ENCODE data around the gene PRDM16. TPM values are rescaled to one million over a fixed set of nuclear protein-coding genes. Genes with fewer than 3 reads are reported as not detected.

The PRDM16 gene
- total and polyA plus RNA-seq, 2 of the 13 experiments (the other 11 are each of a cell fraction or from before 2014, with no cell fraction given) = 0.15 to 0.81 TPM

DNA sequence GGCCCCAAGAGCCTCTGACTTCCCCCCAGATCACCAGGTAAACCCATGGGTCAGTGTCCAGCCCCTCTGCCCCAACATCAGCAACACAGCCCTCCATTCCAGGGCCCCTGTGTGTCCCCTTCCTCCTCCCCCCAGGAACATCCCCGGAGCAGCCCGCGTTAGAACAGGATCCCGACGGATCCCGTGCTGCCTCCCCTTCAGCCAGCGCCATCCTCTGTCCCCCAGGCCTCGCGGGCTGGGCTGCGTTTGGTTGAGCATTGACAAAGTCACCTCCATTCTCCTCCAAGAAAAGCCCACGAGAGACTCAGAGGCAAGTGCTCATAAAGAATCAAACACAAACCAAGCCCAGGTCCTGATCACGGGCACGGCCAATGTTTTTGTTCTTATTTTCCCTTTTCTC lies 225.4 kb downstream of the PRDM16 start:
- FAIRE-seq (no peak), ATAC-seq (no peak), DNase-seq (ENCODE audit: low spot score) (no peak)
- Histone ChIP-seq H3K79me2 (ENCODE audit: insufficient read depth, low read length) (no peaks in the 10 kb centered on the region), H3K4me3 (replicated peaks in 1 of 3; ENCODE audit: insufficient read depth in 1 of 3, low read depth in 2 of 3, low read length in 3 of 3) (peak overlapping the region in 1 of 3 experiments; percentile 63; a peak in 1 of 6 replicates), H3K27me3 (ENCODE audit: control insufficient read depth in 1 of 2, insufficient read depth in 2 of 2, low read length in 2 of 2) (no peaks in the 10 kb centered on the region), H3K36me3 (replicated peaks in 1 of 2; ENCODE audit: control insufficient read depth in 1 of 2, insufficient read depth in 2 of 2, low read length in 2 of 2) (no peaks in the 10 kb centered on the region), H3K9ac (ENCODE audit: insufficient read depth, low read depth, low read length) (peak overlapping the region; percentile 66), H3K4me2 (ENCODE audit: low read depth, low read length) (peak overlapping the region; percentile 90), H2AFZ (ENCODE audit: low read length) (no peak overlapping the region), H3K4me1 (ENCODE audit: insufficient read depth, low read length) (peaks cover 66% of the 10 kb centered on the region), H4K20me1 (ENCODE audit: insufficient read depth, low read length) (no peaks in the 10 kb centered on the region), H3K27ac (ENCODE audit: extremely low read length, insufficient read depth, low read length) (peak overlapping the region; percentile 68), H3K9me3 (ENCODE audit: low read length) (no peaks in the 10 kb centered on the region)
- in situ Hi-C loops (cut with HindIII; ENCODE audit: extremely low pct_ligation_motif_present, low pct_unique_long_range_greater_than_20kb) (loop anchor here (25.0 kb wide), 1 partner anchor 232 kb away; the partner anchor contains the start of gene PRDM16), intact Hi-C loops (cut with micrococcal nuclease; ENCODE audit: unreplicated experiment) (no loop called here)
- 93% methylated on average over 10 of the region's 13 CpGs for WGBS (ENCODE audit: low lambda C conversion rate)
- no TSS peak for BruUV-seq (replicated peaks)
- TF ChIP-seq PHF5A (CRISPR knock-in tag; IDR thresholded peaks at IDR 0.05; ENCODE audit: low read depth, unreplicated experiment) (no peak), ZNF33A (CRISPR knock-in tag; IDR thresholded peaks at IDR 0.05; ENCODE audit: borderline replicate concordance) (no peak), ATM (IDR thresholded peaks at IDR 0.05; ENCODE audit: borderline replicate concordance) (no peak), HNRNPL (IDR thresholded peaks at IDR 0.05; ENCODE audit: low read depth, low read length) (0 out of 2 replicates have a peak, but pooled peaks have one; percentile 6), SP4 (CRISPR knock-in tag; IDR thresholded peaks at IDR 0.05) (no peak)
- TF ChIP-seq, protein P1, sequence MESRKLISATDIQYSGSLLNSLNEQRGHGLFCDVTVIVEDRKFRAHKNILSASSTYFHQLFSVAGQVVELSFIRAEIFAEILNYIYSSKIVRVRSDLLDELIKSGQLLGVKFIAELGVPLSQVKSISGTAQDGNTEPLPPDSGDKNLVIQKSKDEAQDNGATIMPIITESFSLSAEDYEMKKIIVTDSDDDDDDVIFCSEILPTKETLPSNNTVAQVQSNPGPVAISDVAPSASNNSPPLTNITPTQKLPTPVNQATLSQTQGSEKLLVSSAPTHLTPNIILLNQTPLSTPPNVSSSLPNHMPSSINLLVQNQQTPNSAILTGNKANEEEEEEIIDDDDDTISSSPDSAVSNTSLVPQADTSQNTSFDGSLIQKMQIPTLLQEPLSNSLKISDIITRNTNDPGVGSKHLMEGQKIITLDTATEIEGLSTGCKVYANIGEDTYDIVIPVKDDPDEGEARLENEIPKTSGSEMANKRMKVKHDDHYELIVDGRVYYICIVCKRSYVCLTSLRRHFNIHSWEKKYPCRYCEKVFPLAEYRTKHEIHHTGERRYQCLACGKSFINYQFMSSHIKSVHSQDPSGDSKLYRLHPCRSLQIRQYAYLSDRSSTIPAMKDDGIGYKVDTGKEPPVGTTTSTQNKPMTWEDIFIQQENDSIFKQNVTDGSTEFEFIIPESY (CRISPR knock-in tag; IDR thresholded peaks at IDR 0.05) = peak; percentile 62; the same call in 1 of the 2 replicates
- POLR2A ChIA-PET = interaction anchor here (3.0 kb wide), 1 partner anchor 26 kb away, joined by 29 read pairs; no protein-coding TSS in a partner anchor
- CTCF ChIA-PET (ENCODE audit: low intra/inter-chr PET ratio, low total read pairs) = no interaction called here

DNA sequence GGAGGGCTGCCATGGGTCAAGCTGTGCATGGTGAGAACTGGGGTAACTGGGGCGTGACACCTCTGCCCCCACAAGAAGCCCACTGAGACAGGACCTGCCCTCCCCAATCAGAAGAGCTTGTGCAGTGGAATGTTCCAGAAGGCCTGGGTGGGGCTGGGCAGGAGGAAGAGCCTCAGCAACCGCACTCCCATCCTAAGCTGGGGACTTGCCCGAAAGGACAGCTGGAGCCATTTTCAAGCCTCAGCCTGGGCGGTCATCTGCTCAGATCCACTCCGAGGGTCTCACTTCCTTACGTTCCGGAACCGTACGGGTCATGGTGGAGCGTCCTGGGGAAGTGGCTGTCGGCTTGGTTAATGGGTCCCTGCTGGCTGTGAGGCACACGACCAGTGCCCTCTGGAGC lies 226.8 kb downstream of the PRDM16 start:
- POLR2A ChIA-PET = no interaction called here
- no peak for TF ChIP-seq ZSCAN9 (CRISPR knock-in tag; IDR thresholded peaks at IDR 0.05; ENCODE audit: borderline replicate concordance)
- no peak for TF ChIP-seq ELF1 (CRISPR knock-in tag; IDR thresholded peaks at IDR 0.05)
- no peak for TF ChIP-seq ZNF549 (CRISPR knock-in tag; IDR thresholded peaks at IDR 0.05)
- TF ChIP-seq, protein P2, sequence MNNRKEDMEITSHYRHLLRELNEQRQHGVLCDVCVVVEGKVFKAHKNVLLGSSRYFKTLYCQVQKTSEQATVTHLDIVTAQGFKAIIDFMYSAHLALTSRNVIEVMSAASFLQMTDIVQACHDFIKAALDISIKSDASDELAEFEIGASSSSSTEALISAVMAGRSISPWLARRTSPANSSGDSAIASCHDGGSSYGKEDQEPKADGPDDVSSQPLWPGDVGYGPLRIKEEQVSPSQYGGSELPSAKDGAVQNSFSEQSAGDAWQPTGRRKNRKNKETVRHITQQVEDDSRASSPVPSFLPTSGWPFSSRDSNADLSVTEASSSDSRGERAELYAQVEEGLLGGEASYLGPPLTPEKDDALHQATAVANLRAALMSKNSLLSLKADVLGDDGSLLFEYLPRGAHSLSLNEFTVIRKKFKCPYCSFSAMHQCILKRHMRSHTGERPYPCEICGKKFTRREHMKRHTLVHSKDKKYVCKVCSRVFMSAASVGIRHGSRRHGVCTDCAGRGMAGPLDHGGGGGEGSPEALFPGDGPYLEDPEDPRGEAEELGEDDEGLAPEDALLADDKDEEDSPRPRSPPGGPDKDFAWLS (CRISPR knock-in tag; IDR thresholded peaks at IDR 0.05; ENCODE audit: borderline replicate concordance) = no peak
- TF ChIP-seq MIXL1 (CRISPR knock-in tag; IDR thresholded peaks at IDR 0.05) = no peak
- TF ChIP-seq ZNF607 (CRISPR knock-in tag; IDR thresholded peaks at IDR 0.05; ENCODE audit: borderline replicate concordance) = no peak
- TF ChIP-seq PRMT3 (CRISPR knock-in tag; IDR thresholded peaks at IDR 0.05; ENCODE audit: borderline replicate concordance, low read depth) = no peak
- TF ChIP-seq GZF1 (CRISPR knock-in tag; IDR thresholded peaks at IDR 0.05) = no peak
- TF ChIP-seq ZNF121 (CRISPR knock-in tag; IDR thresholded peaks at IDR 0.05) = no peak
- TF ChIP-seq MED1 (CRISPR knock-in tag; IDR thresholded peaks at IDR 0.05) = no peak
- no peak for TF ChIP-seq ZNF772 (CRISPR knock-in tag; IDR thresholded peaks at IDR 0.05)
- no peak for TF ChIP-seq ELF4 (CRISPR knock-in tag; IDR thresholded peaks at IDR 0.05; ENCODE audit: borderline replicate concordance)

More for the DNA sequence above, 226.8 kb downstream of the PRDM16 start:
- in situ Hi-C loops (cut with HindIII; ENCODE audit: extremely low pct_ligation_motif_present, low pct_unique_long_range_greater_than_20kb) (loop anchor here (25.0 kb wide), 1 partner anchor 234 kb away; the partner anchor contains the start of gene PRDM16), intact Hi-C loops (cut with micrococcal nuclease; ENCODE audit: unreplicated experiment) (no loop called here)
- no peak for FAIRE-seq
- Histone ChIP-seq H3K27ac (ENCODE audit: extremely low read length, insufficient read depth, low read length) (no peak overlapping the region), H3K79me2 (ENCODE audit: insufficient read depth, low read length) (no peaks in the 10 kb centered on the region), H3K4me1 (ENCODE audit: insufficient read depth, low read length) (peaks cover 52% of the 10 kb centered on the region), H4K20me1 (ENCODE audit: insufficient read depth, low read length) (no peaks in the 10 kb centered on the region), H3K4me2 (ENCODE audit: low read depth, low read length) (no peak overlapping the region), H3K9me3 (ENCODE audit: low read length) (no peaks in the 10 kb centered on the region), H3K4me3 (replicated peaks in 1 of 3; ENCODE audit: insufficient read depth in 1 of 3, low read depth in 2 of 3, low read length in 3 of 3) (no peak overlapping the region), H3K9ac (ENCODE audit: insufficient read depth, low read depth, low read length) (no peak overlapping the region), H3K27me3 (ENCODE audit: control insufficient read depth in 1 of 2, insufficient read depth in 2 of 2, low read length in 2 of 2) (no peaks in the 10 kb centered on the region), H2AFZ (ENCODE audit: low read length) (no peak overlapping the region), H3K36me3 (replicated peaks in 1 of 2; ENCODE audit: control insufficient read depth in 1 of 2, insufficient read depth in 2 of 2, low read length in 2 of 2) (no peaks in the 10 kb centered on the region)
- 94% methylated on average over 11 of the region's 12 CpGs for WGBS (ENCODE audit: low lambda C conversion rate)
- no TSS peak for BruUV-seq (replicated peaks)
- ATAC-seq = no peak
- CTCF ChIA-PET (ENCODE audit: low intra/inter-chr PET ratio, low total read pairs) = no interaction called here
- DNase-seq (ENCODE audit: low spot score) = no peak
